DMS153 (cell line): ENCODE data around the gene UBA3.

ENCODE experiments used
- DNase-seq: peaks from one replicate; lab custom pipeline; 2025; lab: John Stamatoyannopoulos, UW

UBA3 gene

GRCh38 chr3:69066121-69066520 is 14.0 kb downstream of the UBA3 start:
- DNase-seq = no peak

GRCh38 chr3:69065318-69065964 is 14.7 kb downstream of the UBA3 start:
- DNase-seq = no peak

- no peak for DNase-seq
These were observed 16.5 kb downstream of the UBA3 start for GRCh38 chr3:69063636-69064035.

GRCh38 chr3:69059688-69060087 is 20.5 kb downstream of the UBA3 start:
- no peak for DNase-seq

- no peak for DNase-seq
These were observed 21.3 kb downstream of the UBA3 start for GRCh38 chr3:69058947-69059224.

- DNase-seq = no peak
These were observed 21.8 kb downstream of the UBA3 start for GRCh38 chr3:69058180-69058946.

- DNase-seq = no peak
These were observed 27.7 kb downstream of the UBA3 start for GRCh38 chr3:69052472-69052898.

GRCh38 chr3:69051756-69052471 is 28.3 kb downstream of the UBA3 start, which contains the start of gene TMF1:
Gene TMF1 (minus strand): TSS chr3:69052333. CDS start chr3:69052086, 247 bp downstream.
- no peak for DNase-seq

GRCh38 chr3:69048990-69049389 is 31.2 kb downstream of the UBA3 start:
- no peak for DNase-seq

GRCh38 chr3:69044608-69045007 is 35.6 kb downstream of the UBA3 start:
- DNase-seq = no peak

- DNase-seq = no peak
These were observed 46.7 kb downstream of the UBA3 start for GRCh38 chr3:69033470-69033869.

- no peak for DNase-seq
These were observed 47.4 kb downstream of the UBA3 start for GRCh38 chr3:69032737-69033136.

- no peak for DNase-seq
These were observed 48.0 kb downstream of the UBA3 start for GRCh38 chr3:69032142-69032541.

GRCh38 chr3:69031635-69032034 is 48.5 kb downstream of the UBA3 start:
- DNase-seq = no peak

- DNase-seq = no peak
These were observed 59.3 kb downstream of the UBA3 start for GRCh38 chr3:69020857-69021256.

GRCh38 chr3:69020424-69020823 is 59.7 kb downstream of the UBA3 start:
- no peak for DNase-seq

- DNase-seq = no peak
These were observed 63.3 kb downstream of the UBA3 start for GRCh38 chr3:69016901-69017300.

- DNase-seq = no peak
These were observed 64.1 kb downstream of the UBA3 start for GRCh38 chr3:69016102-69016501.

GRCh38 chr3:69014022-69014580 is 66.1 kb downstream of the UBA3 start:
- no peak for DNase-seq

- peak; percentile 23 for DNase-seq
These were observed 66.7 kb downstream of the UBA3 start, which contains the start of gene EOGT for GRCh38 chr3:69013253-69014021. Gene EOGT (minus strand): TSS chr3:69013684. CDS start chr3:69009846, 3,838 bp downstream.

GRCh38 chr3:69012800-69013252 is 67.3 kb downstream of the UBA3 start:
- DNase-seq = no peak
